WERI-Rb-1 (cell line): ENCODE results near the gene C1QL1.

Experiments
- DNase-seq: peaks from one replicate; pipeline ENCODE4 v3.0.0-alpha.2; 2020
- H3K27ac ChIP-seq: fragments of 250-450 bp; sonication (Bioruptor Pico); 2 replicates; pipeline ENCODE4 v1.5.1; 2020; ENCODE audit warnings: mild to moderate bottlenecking, moderate library complexity
- H3K27me3 ChIP-seq: fragments of 250-450 bp; sonication (Bioruptor Pico); 2 replicates; pipeline ENCODE4 v1.5.1; 2021; ENCODE audit warnings: mild to moderate bottlenecking, low read depth, moderate library complexity; ENCODE audit not compliant: insufficient read depth, severe bottlenecking
- H3K36me3 ChIP-seq: fragments of 250-450 bp; sonication (Bioruptor Pico); 2 replicates; pipeline ENCODE4 v1.5.1; 2020; ENCODE audit warnings: mild to moderate bottlenecking, moderate library complexity
- H3K4me3 ChIP-seq: 2 replicates; pipeline ENCODE4 v1.5.1; 2011; ENCODE audit warnings: low read depth, mild to moderate bottlenecking, control low read depth, low read length
- H3K9me3 ChIP-seq: fragments of 250-450 bp; sonication (Bioruptor Pico); 2 replicates; pipeline ENCODE4 v1.5.1; 2021; ENCODE audit warnings: mild to moderate bottlenecking, moderate library complexity; ENCODE audit not compliant: severe bottlenecking
- TF ChIP-seq, protein P1 (sequence below): IDR thresholded peaks from 2 replicates; pipeline ENCODE4 v1.5.1; 2011; ENCODE audit warnings: low read depth, mild to moderate bottlenecking, control low read depth, inconsistent platforms, low read length

Gene C1QL1

DNA sequence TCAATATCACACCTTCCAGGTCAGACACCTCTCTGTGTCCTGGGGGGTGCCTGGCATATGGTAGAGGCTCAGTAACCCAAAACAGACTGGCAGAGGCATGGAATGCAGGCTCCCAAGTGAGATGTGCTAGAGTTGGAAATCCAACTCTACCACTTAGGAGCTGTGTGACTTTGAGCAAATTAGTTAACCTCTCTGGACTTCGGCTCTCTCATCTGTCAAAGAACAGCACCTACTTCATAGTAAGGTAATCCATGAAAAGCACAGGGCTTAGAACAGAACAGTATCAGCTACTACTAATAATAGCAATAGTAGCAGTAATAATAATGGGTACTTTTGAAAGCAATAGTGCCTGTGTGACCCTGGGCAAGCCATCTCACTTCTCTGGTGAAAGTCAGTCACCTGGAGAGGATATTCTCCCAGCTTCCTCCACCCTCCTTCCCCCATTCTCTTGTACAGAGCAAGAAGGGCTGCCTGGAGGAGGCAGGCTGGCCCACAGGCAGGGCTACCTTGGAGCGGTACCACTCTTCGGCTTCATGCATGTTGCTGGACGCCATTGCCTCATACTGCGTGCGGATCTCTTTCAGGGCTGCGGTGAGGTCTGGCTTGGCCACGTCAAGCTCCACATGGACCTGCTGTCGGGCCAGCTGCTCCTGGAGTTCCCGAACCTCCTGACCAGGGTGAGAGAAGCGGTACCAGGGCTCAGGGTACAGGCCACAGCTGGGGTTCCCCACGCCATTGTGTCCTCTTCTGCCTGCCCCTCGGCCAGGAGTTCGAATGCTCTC is 55.1 kb downstream of the C1QL1 start:
- Histone ChIP-seq H3K36me3 (no peaks in the 10 kb centered on the region), H3K27me3 (no peaks in the 10 kb centered on the region), H3K27ac (no peak overlapping the region), H3K9me3 (no peaks in the 10 kb centered on the region), H3K4me3 (no peak overlapping the region)
- DNase-seq = no peak
- TF ChIP-seq, protein P1, sequence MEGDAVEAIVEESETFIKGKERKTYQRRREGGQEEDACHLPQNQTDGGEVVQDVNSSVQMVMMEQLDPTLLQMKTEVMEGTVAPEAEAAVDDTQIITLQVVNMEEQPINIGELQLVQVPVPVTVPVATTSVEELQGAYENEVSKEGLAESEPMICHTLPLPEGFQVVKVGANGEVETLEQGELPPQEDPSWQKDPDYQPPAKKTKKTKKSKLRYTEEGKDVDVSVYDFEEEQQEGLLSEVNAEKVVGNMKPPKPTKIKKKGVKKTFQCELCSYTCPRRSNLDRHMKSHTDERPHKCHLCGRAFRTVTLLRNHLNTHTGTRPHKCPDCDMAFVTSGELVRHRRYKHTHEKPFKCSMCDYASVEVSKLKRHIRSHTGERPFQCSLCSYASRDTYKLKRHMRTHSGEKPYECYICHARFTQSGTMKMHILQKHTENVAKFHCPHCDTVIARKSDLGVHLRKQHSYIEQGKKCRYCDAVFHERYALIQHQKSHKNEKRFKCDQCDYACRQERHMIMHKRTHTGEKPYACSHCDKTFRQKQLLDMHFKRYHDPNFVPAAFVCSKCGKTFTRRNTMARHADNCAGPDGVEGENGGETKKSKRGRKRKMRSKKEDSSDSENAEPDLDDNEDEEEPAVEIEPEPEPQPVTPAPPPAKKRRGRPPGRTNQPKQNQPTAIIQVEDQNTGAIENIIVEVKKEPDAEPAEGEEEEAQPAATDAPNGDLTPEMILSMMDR = no peak

DNA sequence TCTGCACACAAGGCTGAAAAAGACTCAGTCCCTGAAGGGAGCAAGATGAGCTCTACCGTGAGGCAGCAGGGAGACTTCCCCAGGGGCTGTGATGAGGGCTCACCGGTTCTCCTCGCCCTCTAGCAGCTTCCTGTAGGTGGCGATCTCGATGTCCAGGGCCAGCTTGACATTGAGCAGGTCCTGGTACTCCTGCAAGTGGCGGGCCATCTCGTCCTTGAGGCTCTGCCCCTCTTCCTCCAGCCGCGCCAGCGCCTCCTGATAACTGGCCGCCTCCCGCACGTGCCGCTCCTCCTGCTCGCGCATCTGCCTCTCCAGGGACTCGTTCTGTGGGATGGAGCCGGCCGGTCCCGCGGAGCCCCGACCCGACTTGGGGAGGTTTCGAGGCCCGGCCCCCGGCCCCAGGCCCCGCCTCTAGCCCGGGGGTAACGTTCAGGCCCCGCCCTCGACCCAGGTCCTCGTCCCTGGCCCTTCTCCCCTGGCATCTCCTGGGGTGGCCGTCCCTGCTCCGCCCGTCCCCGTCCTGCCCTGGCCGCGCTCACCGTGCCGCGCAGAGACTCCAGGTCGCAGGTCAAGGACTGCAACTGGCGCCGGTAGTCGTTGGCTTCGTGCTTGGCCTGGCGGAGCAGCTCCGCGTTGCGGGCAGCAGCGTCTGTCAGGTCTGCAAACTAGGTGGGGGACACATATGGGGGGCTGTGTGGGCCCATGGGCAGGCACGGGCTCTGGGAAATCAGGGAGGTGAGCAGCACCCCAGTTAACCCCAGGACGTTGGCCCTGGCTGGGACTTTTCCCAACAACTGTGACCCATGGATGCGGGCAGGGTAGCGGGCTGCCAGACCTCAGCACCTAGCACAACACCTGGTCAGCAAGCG is 56.7 kb downstream of the C1QL1 start:
- no peaks in the 10 kb centered on the region for H3K9me3 ChIP-seq
- H3K4me3 ChIP-seq = no peak overlapping the region
- no peak overlapping the region for H3K27ac ChIP-seq
- H3K27me3 ChIP-seq = no peaks in the 10 kb centered on the region
- DNase-seq = peak; percentile 85
- H3K36me3 ChIP-seq = no peaks in the 10 kb centered on the region
- TF ChIP-seq, protein P1 = peak; percentile 96

DNA sequence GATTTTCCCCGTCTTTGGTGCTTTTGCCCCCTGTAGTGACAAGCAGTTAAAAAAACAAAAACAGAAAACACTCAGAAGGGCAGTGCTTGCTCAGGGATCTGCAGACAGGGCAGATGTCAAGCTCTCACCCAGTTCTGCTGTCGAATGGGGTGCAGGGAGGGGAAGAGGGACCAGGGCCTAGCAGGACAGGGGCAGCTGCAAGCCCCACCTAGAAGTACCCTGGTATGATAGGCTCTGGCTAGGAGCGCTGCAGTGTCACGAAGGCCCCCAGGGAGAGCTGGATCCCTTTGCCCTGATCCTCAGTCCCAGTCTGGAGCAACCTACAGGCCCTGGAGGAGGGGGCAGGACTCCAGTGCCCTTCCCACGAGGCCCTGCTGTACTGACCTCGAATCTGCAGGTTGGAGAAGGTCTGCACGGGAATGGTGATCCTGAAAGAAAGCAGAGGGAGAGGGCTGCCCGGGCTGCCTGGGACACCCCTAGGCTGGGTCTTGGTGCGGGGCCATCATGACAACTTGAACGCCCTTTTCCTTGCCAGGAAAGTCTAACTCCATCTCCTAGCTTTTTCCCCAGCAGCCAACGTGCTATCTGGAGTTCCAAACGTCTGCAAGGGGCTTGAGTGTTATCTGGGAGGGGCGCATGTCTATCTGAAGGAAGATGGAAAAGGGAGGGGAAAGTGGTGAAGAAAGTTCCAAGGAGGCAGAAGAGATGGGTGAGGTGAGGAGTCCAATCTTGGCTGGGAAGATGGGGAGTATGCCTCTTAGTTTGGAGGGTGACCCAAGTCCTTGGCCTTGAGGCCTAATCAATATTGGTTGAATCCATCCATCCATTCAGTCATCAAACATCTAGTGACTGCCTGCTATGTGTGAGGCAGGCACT is 57.6 kb downstream of the C1QL1 start:
- Histone ChIP-seq H3K27ac (no peak overlapping the region), H3K36me3 (no peaks in the 10 kb centered on the region), H3K27me3 (no peaks in the 10 kb centered on the region), H3K4me3 (no peak overlapping the region), H3K9me3 (no peaks in the 10 kb centered on the region)
- TF ChIP-seq, protein P1 = no peak
- no peak for DNase-seq
